Activated B cell treated with CpG ODN at 0.5 μM for 24 hours (primary cell): Measurements from ENCODE around the gene SLC7A5. TPM values are rescaled to one million over a fixed set of nuclear protein-coding genes. Genes with fewer than 3 reads are reported as not detected.

Source experiments
- ATAC-seq: fragments of 200-7000 bp; cut with Tn5 transposase; one replicate; pipeline ENCODE4 v1.10.0; 2021; ENCODE audit warnings: low read depth, mild to moderate bottlenecking, moderate library complexity
- CTCF ChIA-PET: fragments of 350-600 bp; sonication (Branson Sonifier 250); formaldehyde crosslinking; loops from one replicate; lab custom pipeline; 2021; ENCODE audit warnings: antibody characterized with exemption; lab: Charles Lee
- POLR2A ChIA-PET: fragments of 350-600 bp; sonication (Branson Sonifier 250); formaldehyde crosslinking; loops from one replicate; lab custom pipeline; 2021; ENCODE audit warnings: antibody characterized with exemption; lab: Charles Lee
- DNase-seq: peaks from one replicate; pipeline ENCODE4 v3.0.0; 2022
- H3K27ac Mint-ChIP-seq: one replicate; pipeline ENCODE4 v1.8.0; 2020; ENCODE audit warnings: mixed read lengths
- H3K27me3 Mint-ChIP-seq: one replicate; pipeline ENCODE4 v1.8.0; 2021; ENCODE audit warnings: mixed read lengths
- H3K36me3 Mint-ChIP-seq: one replicate; pipeline ENCODE4 v1.8.0; 2021; ENCODE audit warnings: low read depth, mixed read lengths
- H3K4me1 Mint-ChIP-seq: one replicate; pipeline ENCODE4 v1.8.0; 2021; ENCODE audit warnings: mixed read lengths
- H3K4me3 Mint-ChIP-seq: one replicate; pipeline ENCODE4 v1.8.0; 2020; ENCODE audit warnings: mild to moderate bottlenecking, mixed read lengths
- H3K9me3 Mint-ChIP-seq: one replicate; pipeline ENCODE4 v1.8.0; 2020; ENCODE audit warnings: mixed read lengths
- CTCF ChIP-seq: fragments of 200-600 bp; IDR thresholded peaks from one replicate; pipeline ENCODE4 v1.8.0; 2022; ENCODE audit warnings: antibody characterized with exemption, mild to moderate bottlenecking
- intact Hi-C: fragments of 100-400 bp; cut with micrococcal nuclease; formaldehyde crosslinking; loops from one replicate; pipeline ENCODE4 v1.15.1; 2024
- total RNA-seq: library from RNA; stranded (reverse); gene quantifications from 2 replicates; pipeline ENCODE4 v1.2.3, GENCODE V29; 2022

Gene SLC7A5
- total RNA-seq, 1 donor from 2014 or later = 111 TPM

- H3K36me3 Mint-ChIP-seq = peaks cover 6% of the 10 kb centered on the region
- POLR2A ChIA-PET = interaction anchor here (0.7 to 4.7 kb wide), 4 partner anchors 14 to 44 kb away, joined by 4 to 23 read pairs (median 4); no protein-coding TSS in a partner anchor
- H3K4me1 Mint-ChIP-seq = peaks cover 16% of the 10 kb centered on the region
- H3K4me3 Mint-ChIP-seq = no peak overlapping the region
- no peaks in the 10 kb centered on the region for H3K9me3 Mint-ChIP-seq
- CTCF ChIA-PET = interaction anchor here (1.2 kb wide), 1 partner anchor 45 kb away, joined by 4 read pairs; no protein-coding TSS in a partner anchor
- no peak for TF ChIP-seq CTCF
- ATAC-seq (no peak), DNase-seq (no peak)
- intact Hi-C loops = no loop called here
- H3K27ac Mint-ChIP-seq = no peak overlapping the region
- H3K27me3 Mint-ChIP-seq = peaks cover 1% of the 10 kb centered on the region
These were observed 44.1 kb downstream of the SLC7A5 start for GRCh38 chr16:87824991-87825841.

GRCh38 chr16:87824016-87824990, 45.0 kb downstream of the SLC7A5 start:
- TF ChIP-seq CTCF = no peak
- no peak overlapping the region for H3K27ac Mint-ChIP-seq

GRCh38 chr16:87823181-87823929, 46.0 kb downstream of the SLC7A5 start:
- POLR2A ChIA-PET = no interaction called here

More at GRCh38 chr16:87824016-87824990, 45.0 kb downstream of the SLC7A5 start:
- intact Hi-C loops = no loop called here
- ATAC-seq = no peak
- Mint-ChIP-seq H3K9me3 (no peaks in the 10 kb centered on the region), H3K4me1 (peaks cover 9% of the 10 kb centered on the region), H3K4me3 (no peak overlapping the region), H3K27me3 (peaks cover 1% of the 10 kb centered on the region), H3K36me3 (no peaks in the 10 kb centered on the region)
- ChIA-PET CTCF (interaction anchor here (1.2 kb wide), 1 partner anchor 44 kb away, joined by 4 read pairs; no protein-coding TSS in a partner anchor), POLR2A (interaction anchor here (0.7 kb wide), 1 partner anchor 15 kb away, joined by 4 read pairs; no protein-coding TSS in a partner anchor)
- no peak for DNase-seq

More at GRCh38 chr16:87823181-87823929, 46.0 kb downstream of the SLC7A5 start:
- DNase-seq (no peak), ATAC-seq (no peak)
- Mint-ChIP-seq H3K36me3 (no peaks in the 10 kb centered on the region), H3K4me3 (no peak overlapping the region), H3K27me3 (peaks cover 1% of the 10 kb centered on the region), H3K27ac (no peak overlapping the region), H3K9me3 (peaks cover 2% of the 10 kb centered on the region), H3K4me1 (peaks cover 5% of the 10 kb centered on the region)
- CTCF ChIA-PET = no interaction called here
- no peak for TF ChIP-seq CTCF
- intact Hi-C loops = no loop called here
